Placental epithelial cell (primary cell): ENCODE data around the gene ATG4B. TPM values are rescaled to one million over a fixed set of nuclear protein-coding genes. Genes with fewer than 3 reads are reported as not detected.

Source experiments
- total RNA-seq: library from RNA; depleted of rRNA; stranded (reverse); fragments of >200 nt; gene quantifications from 2 replicates; pipeline ENCODE4 v1.2.3, GENCODE V29; 2012

ATG4B gene
- total RNA-seq: 53.8 and 85.3 TPM in 2 replicates

DNA sequence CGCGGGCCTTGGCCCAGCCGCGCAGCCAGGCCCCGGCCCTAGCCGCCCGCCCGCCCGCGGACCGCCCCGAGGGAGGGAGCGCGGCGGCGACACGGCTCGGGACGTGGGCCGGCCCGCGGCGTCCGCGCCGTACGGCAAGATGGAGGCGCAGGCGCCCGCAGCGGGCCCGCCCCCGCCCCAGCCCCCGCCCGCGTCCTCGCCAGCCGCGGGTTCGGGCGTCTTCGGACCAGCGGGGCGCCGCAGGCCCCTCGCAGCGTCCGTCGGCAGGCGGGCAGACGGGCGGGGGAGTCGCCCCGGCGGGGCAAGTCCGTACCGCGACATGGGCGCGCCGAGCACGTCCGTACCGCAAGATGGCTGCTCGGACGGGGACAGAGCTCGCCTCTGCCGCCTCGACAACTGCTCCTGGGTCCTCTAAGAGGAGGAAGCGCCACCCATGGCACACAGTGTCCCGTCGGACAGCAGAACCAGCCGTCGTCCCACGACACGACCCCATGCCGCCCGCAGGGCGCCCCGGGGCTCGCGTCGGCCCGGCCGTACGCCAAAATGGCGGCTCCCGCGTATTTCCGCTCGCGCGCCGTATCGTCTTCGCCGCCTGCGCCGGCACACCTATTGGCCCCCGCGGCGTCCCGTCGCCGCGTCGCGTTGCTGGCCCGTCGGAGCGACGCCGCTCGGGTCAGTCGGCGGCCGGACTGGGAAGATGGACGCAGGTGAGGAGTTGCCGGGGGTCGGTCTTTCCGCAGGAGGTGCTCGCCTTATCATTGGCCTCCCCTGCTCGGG lies at the start of gene ATG4B, which contains the start of gene THAP4:
Gene ATG4B (plus strand): TSS at position 676 of the 777 bp plus-strand sequence. CDS start 22 bp downstream, at position 698.
Gene THAP4 (minus strand): TSS at position 141 of the 777 bp plus-strand sequence. CDS start 141 bp downstream, outside the sequence.

GRCh38 chr2:241686650-241687425 lies 49.3 kb downstream of the ATG4B start, which contains the start of gene DTYMK:
Gene DTYMK, minus strand, starts transcription at chr2:241686815. Its CDS starts 32 bp downstream, at chr2:241686783.

DNA sequence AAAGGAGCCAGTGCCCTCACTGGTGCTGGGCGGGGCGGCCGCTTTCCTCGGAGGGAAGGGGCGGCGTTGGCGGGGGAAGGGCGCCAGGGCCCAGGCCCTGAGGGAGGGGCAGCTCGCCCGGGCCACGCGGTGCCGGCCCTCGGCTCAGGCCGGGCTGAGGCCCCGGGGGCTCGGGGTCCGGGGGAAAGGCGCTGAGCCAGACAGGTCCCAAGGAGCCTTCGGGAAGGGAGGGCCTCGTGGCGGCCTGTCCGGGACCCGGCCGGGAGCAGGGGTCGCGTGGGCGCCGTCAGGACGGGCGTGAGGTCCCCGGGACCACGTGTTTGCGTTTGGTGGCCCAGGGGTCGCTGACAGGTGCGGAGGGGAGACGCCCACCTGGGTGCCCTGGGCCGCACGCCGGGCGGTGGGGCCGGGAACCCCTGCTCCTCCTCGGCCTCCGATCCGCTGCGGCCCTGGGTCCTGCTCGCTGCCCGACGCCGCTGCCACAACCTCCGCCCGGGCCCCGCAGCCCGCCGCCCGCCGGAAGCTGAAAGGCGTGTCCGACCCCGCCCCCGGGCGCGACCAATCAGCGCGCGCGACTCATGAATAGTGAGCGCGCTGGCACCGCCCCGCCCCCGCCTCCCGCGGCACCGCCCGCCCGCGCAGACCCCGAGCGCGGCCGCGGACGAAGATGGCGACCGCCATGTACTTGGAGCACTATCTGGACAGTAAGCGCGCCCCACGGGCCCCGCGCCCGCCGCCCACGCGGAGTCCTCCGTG lies 64.1 kb downstream of the ATG4B start, which contains the start of gene ING5:
Gene ING5 (plus strand): TSS at position 641 of the 756 bp plus-strand sequence. CDS start 27 bp downstream, at position 668.

Other genes with a start within 250 kb of the ATG4B start
- gene STK25, start 129.1 kb upstream of the ATG4B start, total RNA-seq: 271 and 448 TPM in 2 replicates
- gene BOK, start 78.9 kb upstream of the ATG4B start, total RNA-seq: 138 and 210 TPM in 2 replicates
- gene THAP4, start 535 bp upstream of the ATG4B start, total RNA-seq: 42.8 and 47.8 TPM in 2 replicates
- gene DTYMK, start 49.1 kb downstream of the ATG4B start, total RNA-seq: 11.8 and 32.2 TPM in 2 replicates
- 17.0 and 41.2 TPM in 2 replicates for gene ING5, start 64.3 kb downstream of the ATG4B start, total RNA-seq
- 11.6 and 32.6 TPM in 2 replicates for gene D2HGDH, start 96.9 kb downstream of the ATG4B start, total RNA-seq
- gene GAL3ST2, start 139.1 kb downstream of the ATG4B start, total RNA-seq: 0.79 TPM in 1 of 2 replicates, not detected in the other
- not detected in 2 replicates for gene NEU4, start 171.5 kb downstream of the ATG4B start, total RNA-seq
- not detected in 2 replicates for gene PDCD1, start 221.2 kb downstream of the ATG4B start, total RNA-seq
- not detected in 2 replicates for gene RTP5, start 232.0 kb downstream of the ATG4B start, total RNA-seq